DLD1 (cell line): ENCODE data around the gene SLC16A1.
"Not testable (repeated sequence)": the region's sequence is repeated elsewhere in the genome, so short reads cannot be mapped to it uniquely, and the experiment has no call there.

Experiments
- in situ Hi-C: cut with HindIII; loops from 2 replicates; pipeline ENCODE4 v1.10.0; 2017; ENCODE audit warnings: low sequenced_read_pairs

The SLC16A1 gene

DNA sequence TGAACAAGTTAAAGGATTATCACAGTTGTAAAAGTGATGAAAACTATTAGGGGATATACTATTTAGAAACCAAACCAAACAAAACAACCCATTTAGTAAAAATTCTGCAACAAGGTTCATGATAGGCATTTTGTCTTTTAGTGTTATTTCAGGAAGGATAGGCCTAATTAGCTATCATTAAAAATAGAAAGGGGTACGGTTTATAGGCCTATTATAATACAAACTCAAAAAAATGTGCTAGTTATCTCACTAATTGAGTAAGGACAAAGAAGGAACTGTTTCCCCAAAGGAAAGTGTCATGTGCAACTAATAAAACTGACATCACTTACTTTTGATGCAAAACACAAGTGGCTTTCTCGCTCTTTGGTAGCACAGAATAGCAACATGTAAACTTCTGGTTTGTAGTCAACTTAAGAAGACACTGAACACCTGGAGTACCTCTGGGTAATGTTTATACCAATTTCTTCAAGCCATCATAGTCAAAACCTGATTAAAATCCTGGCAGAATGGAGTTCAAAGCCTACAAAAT, 28.5 kb downstream of the SLC16A1 start:
- in situ Hi-C loops = no loop called here

DNA sequence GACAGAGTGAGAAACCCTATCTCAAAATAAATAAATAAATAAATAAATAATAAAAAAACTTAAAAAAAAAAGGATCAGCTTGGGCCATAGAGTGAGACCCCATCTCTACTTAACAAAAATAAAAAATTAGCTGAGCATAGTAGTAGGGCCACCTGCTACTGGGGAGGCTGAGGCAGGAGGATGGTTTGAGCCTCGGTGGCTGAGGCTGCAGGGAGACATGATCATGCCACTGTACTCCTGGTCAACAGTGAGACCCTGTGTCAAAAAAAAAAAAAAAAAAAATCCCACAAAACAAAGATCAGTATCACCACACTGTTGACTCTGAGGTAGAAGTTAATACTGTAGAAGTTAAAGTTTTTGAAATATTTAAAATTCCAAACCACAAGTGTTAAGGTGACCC, 29.1 kb downstream of the SLC16A1 start:
- in situ Hi-C loops = no loop called here

DNA sequence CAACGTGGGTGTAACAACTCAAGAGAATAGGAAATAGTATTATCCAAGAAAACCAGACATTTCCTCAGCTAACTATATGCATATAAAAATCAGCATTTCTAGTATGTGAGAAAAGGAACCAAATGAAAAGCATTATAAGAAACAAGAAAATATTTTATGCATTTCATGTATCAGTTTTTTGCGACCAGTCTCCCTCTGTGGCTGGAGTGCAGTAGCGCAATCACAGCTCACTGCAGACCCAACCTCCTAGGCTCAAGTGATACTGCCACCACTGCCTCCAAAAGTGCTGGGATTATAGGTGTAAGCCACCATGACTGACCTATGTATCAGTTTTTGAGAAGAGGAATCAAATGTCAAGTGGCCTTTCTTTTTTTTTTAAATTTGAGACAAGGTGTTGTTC, 31.0 kb downstream of the SLC16A1 start:
- in situ Hi-C loops = no loop called here

DNA sequence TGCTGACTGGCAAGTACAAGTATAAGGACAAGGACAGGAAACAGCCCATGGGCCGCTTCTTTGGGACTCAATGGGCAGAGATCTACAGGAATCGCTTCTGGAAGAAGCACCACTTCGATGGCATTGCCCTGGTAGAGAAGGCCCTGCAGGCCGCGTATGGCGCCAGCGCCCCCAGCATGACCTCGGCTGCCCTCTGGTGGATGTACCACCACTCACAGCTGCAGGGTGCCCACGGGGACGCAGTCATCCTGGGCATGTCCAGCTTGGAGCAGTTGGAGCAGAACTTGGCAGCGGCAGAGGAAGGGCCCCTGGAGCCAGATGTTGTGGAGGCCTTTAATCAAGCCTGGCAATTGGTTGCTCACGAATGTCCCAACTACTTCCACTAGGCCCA, 32.0 kb downstream of the SLC16A1 start:
- in situ Hi-C loops = no loop called here

DNA sequence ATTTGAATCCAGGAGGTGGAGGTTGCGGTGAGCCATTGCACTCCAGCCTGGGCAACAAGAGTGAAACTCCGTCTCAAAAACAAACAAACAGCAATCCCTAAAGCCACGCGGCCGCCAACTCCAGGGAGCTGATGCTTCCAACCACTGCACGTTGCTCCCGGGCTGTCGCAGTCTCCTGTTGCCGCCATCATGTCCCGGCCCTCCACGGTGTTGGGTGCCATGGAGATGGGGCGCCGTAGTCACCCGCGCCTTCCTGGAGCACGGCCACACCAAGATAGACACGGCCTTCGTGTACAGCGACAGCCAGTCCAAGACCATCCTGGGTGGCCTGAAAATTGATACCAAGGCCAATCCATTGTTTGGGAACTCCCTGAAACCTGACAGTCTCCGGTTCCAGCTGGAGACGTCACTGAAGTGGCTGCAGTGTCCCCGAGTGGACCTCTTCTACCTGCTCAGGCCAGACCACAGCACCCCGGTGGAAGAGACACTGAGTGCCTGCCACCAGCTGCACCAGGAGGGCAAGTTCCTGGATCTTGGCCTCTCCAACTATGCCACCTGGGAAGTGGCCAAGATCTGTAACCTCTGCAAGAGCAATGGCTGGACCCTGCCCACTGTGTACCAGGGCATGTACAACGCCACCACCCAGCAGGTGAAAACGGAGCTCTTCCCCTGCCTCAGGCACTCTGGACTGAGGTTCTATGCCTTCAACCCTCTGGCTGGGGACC, 32.6 kb downstream of the SLC16A1 start:
- in situ Hi-C loops = no loop called here

DNA sequence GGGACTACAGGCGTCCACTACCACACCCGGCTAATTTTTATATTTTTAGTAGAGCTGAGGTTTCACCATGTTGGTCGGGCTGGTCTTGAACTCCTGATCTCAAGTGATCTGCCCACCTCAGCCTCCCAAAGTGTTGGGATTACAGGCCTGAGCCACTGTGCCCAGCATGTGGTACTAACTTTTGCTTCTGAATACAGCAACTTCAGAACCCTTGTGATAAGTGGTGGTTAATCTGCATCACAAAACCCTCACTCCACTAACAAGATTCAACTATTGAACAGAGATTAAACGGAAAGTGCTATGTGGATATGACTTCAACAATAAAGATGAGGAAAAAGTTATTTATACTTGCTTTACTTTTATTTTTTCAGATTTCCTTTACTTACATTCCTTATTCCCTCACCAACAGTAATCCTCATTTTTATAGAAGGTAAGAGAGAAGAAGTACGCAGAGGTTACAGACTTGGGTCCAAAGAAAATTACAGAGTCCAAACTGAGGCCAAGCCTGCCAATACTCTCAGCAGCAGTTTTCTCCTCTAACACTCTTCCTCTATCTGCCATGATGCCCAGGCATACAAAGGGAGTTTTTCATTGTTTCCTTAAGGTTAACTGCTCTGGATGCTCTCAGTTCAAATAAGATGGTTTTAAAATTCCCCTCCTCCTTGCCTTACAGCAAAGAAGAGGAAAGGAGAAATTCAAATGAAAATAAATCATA, 44.3 kb downstream of the SLC16A1 start:
- in situ Hi-C loops = no loop called here

DNA sequence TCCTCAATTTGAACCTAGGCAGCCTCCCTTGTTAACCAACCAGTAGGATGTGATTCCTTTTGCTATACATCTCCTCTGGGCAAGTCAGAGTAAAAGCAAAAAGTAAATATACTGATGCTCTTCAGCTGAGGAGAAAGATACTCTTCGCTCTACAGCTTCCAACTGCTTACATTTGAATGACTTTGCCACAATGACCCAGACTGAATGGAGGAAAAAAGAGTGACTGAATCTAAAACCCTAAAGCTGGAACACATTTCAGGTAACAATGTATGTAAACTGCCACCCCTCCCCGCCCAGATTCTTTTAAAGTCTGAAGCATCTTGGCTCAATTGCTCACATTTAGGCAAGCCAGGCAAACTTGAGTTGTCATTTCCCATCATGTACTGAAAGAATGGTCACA, 46.1 kb downstream of the SLC16A1 start:
- in situ Hi-C loops = no loop called here

DNA sequence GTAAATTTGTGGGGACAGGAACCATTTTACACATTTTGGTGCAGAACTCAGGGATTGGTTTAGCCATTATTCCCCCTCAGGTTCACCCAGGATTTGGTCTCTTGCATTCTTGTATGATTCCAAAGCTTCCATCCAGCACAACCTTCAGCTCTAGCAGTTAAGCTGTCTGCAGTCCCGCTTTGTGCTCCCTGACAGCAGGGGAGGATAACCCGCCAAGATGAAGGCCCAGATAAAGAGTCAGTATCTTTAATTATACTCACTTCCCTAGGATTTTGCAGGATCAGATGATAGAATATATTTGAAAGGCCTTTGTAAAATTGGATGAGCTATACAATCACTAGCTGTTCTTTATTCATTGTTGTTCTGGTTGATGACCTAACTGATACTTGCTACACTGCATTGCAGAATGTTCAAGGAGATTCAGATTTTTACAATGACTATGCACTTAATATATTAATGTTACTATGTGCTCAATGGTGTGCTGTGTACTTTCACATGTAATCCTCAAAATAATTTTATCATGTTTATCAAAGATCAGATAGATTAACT, 49.8 kb downstream of the SLC16A1 start:
- in situ Hi-C loops = no loop called here

DNA sequence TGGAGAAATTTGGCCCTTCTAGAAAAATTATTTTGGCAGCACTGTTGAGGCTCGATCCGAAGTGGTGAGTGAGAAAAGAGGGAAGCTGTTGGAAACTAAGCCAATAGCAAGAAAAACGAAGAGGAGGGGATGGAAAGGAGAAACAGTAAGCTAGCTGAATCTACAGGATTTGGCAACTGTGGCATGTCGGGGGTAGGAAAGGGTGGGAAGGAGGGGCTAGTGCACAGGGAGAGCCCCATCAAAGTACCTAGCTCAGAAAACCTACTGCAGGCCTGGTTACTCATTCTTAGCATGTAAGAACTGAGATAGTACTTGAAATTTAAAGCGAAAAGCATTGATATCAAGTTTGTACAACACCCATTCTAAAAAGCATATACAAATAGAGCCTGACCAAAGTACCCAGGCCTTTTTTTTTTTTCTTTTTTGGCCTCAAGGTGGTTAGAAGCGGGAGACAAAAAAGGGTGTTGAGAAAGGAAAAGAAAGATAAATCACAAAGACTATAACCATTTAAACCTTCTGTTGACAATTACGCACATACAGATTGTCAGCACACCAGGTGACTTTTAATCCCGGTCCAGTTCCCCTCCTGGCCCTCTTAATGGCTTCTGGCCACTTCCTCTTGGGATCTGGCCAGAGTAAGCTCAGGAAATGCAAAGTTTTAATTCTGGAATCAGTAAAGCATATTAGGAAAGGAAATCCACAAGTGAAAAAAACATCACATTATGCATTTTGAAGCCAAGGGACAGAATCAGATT, 50.4 kb downstream of the SLC16A1 start:
- in situ Hi-C loops = no loop called here

DNA sequence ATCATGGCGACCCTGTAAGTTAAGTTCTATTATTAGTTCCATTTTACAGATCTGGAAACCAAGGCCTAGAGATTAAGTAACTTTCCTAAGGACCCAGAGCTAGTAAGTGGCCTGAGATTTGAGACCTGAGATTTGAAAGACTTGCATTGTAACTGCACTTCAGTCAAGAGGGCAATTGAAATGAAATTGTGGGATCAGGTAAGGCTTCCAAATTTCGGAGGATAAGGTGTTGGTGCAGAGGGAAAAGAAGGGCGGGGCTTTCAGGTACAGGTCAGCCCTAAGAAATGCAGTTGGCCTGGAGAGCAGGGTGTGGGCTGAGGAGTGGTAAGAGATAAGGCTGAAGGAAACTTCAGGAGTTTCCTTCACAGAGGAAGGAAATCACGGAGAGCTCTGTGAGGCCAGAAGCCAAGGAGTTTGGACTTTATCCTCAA, 51.1 kb downstream of the SLC16A1 start:
- in situ Hi-C loops = no loop called here

DNA sequence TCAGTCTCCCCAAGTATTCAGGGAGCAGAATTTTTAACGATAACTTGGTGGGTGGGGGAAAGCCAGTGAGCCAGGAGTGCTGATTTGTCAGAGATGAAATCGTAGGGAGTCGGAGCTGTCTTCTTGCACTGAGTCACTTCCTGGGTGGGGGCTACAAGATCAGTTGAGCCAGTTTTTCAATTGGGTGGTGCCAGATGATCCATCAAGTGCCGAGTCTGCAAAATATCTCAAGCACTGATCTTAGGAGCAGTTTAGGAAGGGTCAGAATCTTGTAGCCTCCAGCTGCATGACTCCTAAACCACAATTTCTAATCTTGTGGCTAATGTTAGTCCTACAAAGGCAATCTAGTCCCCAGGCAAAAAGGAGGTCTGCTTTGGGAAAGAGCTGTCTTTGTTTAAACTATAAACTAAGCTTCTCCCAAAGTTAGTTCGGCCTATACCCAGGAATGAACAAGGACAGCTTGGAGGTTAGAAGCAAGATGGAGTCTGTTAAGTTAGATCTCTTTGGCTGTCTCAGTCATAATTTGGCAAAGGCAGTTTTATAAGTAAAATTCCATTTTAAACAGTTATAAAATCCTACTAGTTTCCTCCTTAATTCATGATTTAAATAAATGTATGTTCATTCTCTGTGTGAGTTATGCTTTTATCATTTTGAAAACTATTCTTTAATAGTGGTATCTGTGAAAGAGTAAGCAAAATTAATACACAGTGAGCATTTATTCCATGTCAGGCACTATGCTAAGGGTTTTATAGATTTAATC, 51.7 kb downstream of the SLC16A1 start:
- in situ Hi-C loops = no loop called here

DNA sequence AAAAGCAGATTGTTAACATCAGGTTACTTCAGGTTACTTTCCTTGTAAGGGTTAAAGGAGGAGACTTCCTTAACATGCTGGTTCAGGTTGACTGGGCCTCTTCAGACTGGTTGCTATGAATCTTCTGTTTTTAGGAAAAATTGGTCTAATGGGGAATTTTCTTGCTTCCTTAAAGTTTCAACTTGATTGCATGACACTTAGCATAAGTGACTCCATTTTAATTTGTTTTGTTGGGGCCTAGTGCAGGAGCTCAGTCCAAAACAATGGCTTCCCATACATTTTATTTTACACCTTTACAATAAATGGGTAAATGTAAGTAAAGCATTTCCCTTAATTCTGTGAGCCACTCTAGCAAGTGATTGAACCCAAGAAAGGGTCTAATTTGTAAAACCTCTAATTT, 53.8 kb downstream of the SLC16A1 start:
- in situ Hi-C loops = no loop called here

DNA sequence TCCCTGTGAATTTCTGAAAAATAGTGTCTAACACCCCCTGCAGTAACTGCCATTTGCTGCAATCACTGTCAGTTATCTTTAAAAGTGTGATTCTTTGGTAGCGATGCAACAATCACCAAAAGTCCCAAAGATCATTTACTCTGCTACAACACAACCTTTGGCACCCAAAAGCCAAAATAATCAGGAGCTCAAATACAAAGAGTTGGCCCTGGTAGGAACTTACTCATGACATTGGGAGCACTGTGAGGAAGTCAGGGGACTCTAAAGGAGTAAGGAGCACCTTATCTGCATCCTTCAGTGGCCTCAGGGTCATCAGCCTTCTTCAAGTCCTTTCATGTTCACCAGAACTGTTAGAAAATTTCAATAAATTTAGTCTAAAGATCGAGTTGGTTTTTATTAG, 54.6 kb downstream of the SLC16A1 start:
- in situ Hi-C loops = no loop called here

DNA sequence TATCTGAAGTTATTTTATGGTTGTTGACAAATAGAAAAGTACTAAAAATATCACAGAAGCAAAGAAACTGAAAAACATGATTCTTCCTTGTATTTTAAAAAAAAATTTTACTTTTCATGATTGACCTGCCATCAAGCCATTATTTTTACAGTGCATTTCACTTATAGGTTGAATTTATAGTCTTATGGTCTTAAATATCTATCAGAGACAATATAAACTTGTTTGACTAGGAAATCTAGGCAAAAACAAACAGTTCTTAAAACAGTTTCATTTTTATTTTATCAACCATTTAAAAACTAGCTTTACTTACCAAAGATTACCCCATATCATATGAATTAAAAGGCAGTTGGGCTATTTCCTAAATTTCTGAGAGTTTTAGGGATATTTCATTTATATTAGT, 59.2 kb downstream of the SLC16A1 start:
- in situ Hi-C loops = no loop called here

DNA sequence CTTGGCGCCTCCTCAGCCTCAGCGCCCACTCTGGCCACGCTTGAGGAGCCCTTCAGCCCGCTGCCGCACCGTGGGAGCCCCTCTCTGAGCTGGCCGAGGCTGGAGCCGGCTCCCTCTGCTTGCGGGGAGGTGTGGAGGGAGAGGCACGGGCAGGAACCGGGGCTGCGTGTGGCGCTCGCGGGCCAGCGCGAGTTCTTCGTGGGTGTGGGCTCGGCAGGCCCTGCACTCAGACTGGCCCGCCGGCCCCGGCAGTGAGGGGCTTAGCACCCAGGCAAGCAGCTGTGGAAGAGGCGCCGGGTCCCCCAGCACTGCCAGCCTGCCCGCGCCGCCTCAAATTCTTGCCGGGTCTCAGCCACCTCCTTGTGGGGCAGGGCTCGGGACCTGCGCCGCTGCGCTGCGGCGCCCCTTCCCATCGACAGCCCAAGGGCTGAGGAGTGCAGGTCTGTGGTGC, 61.4 kb downstream of the SLC16A1 start:
- in situ Hi-C loops = no loop called here

DNA sequence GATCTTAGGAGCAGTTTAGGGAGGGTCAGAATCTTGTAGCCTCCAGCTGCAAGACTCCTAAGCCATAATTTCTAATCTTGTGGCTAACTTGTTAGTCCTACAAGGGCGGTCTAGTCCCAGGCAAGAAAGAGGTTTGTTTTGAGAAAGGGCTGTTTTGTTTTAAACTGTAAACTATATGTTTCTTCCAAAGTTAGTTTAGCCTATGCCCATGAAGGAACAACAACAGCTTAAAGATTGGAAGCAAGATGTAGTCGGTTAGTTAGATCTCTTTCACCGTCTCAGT, 62.0 kb downstream of the SLC16A1 start:
- in situ Hi-C loops = no loop called here

DNA sequence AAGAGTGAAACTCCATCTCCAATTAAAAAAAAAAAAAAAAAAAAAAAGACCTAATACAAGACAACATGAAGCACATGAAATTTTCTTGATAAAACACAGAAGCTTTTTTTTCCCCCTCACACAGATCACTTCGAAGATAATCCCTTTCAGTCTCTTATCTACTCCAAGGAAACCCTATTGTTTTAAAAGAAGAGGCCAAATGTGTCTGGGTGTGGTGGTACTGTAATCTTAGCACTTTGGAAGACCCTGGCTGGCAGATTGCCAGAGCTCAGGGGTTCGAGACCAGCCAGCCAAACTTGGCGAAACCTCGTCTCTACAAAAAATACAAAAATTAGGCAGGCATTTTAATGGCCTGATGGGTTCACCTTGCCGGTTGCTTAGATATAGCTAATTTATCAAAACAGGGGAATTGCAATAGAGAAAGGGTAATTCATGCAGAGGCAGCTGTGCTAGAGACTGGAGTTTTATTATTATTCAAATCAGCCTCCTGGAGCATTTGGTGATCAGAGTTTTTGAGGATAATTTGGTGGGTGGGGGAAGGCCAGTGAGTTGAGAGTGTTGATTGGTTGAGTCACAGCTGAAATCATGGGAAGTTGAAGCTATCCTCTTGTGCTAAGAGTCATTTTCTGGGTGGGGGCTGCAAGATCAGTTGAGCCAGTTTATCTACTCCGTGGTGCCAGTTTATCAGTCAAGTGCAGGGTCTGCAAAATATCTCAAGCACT, 62.5 kb downstream of the SLC16A1 start:
- in situ Hi-C loops = no loop called here

DNA sequence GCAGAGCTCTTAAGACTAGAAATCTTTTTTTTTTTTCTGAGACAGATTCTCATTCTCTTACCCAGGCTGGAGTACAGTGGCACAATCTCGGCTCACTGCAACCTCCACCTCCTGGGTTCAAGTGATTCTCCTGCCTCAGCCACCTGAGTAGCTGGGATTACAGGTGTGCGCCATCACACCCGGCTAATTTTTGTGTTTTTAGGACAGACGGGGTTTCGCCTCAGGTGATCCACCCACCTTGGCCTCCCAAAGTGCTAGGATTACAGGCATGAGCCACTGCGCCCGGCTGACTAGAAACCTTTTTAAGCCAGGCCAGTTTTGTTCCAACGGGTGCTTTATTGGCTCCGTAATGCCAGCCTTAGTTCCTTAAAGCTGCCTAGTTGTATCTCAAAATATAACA, 66.1 kb downstream of the SLC16A1 start:
- in situ Hi-C loops = not testable (repeated sequence)

DNA sequence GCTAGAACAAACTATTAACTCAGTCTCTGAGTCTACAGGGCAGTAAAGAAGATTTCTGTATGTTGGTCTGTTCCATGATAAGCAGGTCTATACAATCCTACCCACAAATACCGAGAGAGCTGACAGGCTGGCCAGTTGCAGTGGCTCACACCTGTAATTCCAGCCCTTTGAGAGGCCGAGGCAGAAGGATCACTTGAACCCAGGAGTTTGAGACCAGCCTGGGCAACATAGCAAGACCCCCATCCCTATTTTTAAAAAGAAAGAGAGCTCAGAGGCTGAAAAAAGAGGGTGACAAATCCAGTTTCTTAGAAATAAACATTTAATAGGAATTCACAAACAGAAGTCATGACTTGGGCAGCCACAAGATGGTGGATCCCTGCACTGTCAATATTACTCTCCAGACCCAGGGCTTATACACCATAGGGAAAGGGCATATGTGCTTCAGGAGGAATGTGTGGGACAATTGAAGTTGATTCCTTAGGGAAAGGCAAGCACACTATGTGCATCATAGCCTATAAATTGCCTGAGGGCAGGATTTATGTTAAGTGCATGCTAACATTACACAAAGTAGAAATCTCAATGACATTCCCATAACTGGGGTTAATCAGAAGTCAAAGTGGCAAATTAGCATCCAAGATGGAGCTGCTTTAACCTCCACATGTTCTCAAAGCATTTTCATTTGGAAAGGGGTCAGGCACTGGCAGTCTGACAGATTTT, 66.8 kb downstream of the SLC16A1 start:
- in situ Hi-C loops = no loop called here

DNA sequence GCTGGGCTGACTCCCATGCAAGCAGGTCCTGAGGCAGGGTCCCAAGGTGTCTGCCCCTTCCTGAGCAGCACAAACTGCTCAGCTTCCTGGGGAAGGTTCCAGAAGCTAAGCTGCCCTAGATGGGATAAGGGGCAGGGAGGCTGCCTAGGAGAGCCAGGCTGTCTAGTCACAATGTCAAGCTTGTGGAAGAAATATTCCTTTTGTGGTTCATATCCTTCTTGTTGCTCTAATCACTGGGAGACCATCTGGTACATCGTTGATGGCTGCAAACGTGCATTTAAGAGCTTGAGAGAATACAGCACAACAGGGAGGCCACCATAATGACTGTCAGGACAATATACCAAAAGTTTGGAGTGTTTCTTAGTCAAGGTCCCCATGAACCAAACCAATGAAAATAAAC, 67.4 kb downstream of the SLC16A1 start:
- in situ Hi-C loops = no loop called here
